Femur (tissue), 1 donor: ENCODE measurements around the gene EIF6.
"Not testable (repeated sequence)": the region's sequence is repeated elsewhere in the genome, so short reads cannot be mapped to it uniquely, and the experiment has no call there.

Experiments
- DNase-seq: peaks from one replicate; pipeline ENCODE4 v3.0.0-alpha.2; 2017

EIF6 gene

GRCh38 chr20:35284267-35284991 is at the start of gene EIF6:
TSS of gene EIF6 (minus strand) at chr20:35284772. CDS start at chr20:35284487, 285 bp downstream.
- peak; percentile 93 for DNase-seq

GRCh38 chr20:35333606-35334005 is 49.0 kb upstream of the EIF6 start:
- DNase-seq = no peak

- no peak for DNase-seq
Measured at GRCh38 chr20:35332540-35333200, 48.1 kb upstream of the EIF6 start.

GRCh38 chr20:35329435-35330139 is 45.0 kb upstream of the EIF6 start:
- DNase-seq = no peak

- no peak for DNase-seq
Measured at GRCh38 chr20:35328689-35329088, 44.1 kb upstream of the EIF6 start.

GRCh38 chr20:35328095-35328685 is 43.6 kb upstream of the EIF6 start:
- no peak for DNase-seq

- no peak for DNase-seq
Measured at GRCh38 chr20:35327074-35327976, 42.8 kb upstream of the EIF6 start.

- no peak for DNase-seq
Measured at GRCh38 chr20:35326740-35327073, 42.1 kb upstream of the EIF6 start.

GRCh38 chr20:35326021-35326739 is 41.6 kb upstream of the EIF6 start:
- no peak for DNase-seq

GRCh38 chr20:35325401-35325800 is 40.8 kb upstream of the EIF6 start:
- DNase-seq = no peak

- DNase-seq = no peak
Measured at GRCh38 chr20:35320396-35321126, 36.0 kb upstream of the EIF6 start.

GRCh38 chr20:35319871-35320197 is 35.3 kb upstream of the EIF6 start:
- no peak for DNase-seq

GRCh38 chr20:35319192-35319870 is 34.8 kb upstream of the EIF6 start:
- no peak for DNase-seq

- DNase-seq = no peak
Measured at GRCh38 chr20:35318502-35319157, 34.1 kb upstream of the EIF6 start.

- no peak for DNase-seq
Measured at GRCh38 chr20:35317416-35318210, 33.0 kb upstream of the EIF6 start.

- no peak for DNase-seq
Measured at GRCh38 chr20:35316086-35316485, 31.5 kb upstream of the EIF6 start.

GRCh38 chr20:35315632-35316020 is 31.1 kb upstream of the EIF6 start:
- DNase-seq = not testable (repeated sequence)

- DNase-seq = no peak
Measured at GRCh38 chr20:35314816-35315631, 30.5 kb upstream of the EIF6 start.
